NCI-H1092 (cell line): ENCODE results near the gene UCP1.

Experiments used
- DNase-seq: peaks from one replicate; lab custom pipeline; 2025; lab: John Stamatoyannopoulos, UW

The UCP1 gene, protein sequence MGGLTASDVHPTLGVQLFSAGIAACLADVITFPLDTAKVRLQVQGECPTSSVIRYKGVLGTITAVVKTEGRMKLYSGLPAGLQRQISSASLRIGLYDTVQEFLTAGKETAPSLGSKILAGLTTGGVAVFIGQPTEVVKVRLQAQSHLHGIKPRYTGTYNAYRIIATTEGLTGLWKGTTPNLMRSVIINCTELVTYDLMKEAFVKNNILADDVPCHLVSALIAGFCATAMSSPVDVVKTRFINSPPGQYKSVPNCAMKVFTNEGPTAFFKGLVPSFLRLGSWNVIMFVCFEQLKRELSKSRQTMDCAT

DNA sequence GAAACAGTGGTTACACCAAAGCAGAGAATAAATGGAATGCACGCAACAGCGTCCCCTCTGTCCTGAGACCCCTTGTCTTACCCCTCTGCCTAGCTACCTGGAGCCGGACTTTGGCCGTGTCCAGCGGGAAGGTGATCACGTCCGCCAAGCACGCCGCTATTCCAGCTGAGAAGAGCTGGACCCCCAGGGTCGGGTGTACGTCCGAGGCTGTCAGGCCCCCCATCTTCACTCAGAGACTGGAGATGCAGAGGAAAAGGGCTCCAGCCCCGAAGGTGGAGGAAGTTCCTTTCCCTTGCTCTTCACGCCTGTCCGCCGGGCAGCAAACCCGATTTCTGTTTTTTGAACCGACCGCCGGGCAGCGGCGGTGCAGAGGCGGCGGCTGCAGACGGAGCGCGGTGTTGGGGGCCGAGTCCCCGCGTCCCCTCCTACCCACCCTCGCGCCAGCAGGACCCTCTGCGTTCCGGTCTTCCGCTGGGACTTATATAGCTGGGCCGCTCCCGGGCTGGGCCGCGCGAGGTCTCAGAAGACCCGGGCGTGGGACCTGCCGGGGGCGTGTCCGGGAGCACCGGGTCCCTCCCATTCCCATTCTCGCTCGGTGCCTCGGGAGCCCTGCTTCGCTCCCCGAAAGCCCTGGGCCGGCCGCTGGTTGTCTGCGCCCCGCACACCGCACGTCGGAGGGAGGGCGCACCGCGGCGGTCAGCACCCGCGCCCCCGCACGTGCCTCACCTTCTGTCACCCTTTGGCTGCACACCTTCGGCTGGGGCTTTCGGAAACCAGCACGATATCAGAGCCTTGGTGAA lies at the start of gene UCP1:
TSS of gene UCP1 (minus strand) at position 455 of the 800 bp plus-strand sequence. CDS start at position 223, 232 bp downstream.
- no peak for DNase-seq

DNA sequence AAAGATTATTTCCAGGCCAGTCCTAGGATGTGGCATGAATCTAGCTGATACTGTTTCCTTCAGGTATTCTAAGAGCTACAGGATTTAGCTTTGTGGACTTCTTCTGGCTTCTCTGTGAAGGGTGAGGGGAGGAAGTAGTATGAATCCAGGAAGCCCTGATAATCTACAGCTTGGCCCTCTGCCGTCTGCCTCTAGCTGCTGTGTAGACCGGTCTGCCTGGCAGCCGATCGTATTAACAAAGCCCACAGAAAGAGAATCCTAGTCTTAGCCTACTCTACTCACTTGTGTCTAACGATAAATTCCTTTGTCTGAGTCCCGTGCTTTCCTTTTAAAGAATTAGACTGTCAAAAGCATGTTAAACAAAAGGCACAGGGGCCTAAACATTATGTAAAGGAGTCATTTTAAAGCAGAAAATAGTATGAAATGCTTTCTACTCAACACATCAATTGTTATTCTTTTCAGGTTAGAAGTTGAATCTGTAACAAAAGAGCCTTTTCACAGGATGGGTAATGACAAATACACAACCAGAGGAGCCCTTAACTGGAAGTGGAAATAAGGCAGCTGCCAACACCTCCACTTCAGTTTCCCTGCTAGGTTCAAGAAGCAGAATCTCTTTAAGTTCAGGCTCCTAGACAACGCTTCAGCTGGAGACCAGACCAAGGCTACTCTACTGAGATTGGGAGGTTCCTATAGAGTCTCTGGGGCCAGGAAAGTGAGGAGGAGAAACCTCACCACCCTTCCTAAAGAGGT lies 48.9 kb upstream of the UCP1 start:
- DNase-seq = no peak

DNA sequence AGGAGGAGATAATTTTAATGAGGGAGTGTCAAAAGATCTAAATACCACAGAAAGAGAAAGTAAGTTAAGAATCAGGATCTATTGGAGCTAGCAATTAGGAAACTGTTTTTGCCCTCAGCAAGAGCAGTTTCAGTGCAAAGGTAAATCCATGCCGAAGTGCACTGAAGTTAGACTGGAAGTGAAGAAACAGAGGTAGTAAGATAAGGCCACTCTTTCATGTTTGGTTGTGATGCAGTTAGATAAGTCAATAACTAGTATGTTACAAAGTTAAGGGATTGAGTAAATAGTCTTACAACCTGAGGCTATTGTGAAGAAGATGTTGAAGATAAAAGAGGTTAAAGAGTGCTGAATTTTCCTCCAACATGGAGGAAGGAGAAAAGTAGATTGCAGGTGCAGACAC lies 46.7 kb upstream of the UCP1 start:
- no peak for DNase-seq

DNA sequence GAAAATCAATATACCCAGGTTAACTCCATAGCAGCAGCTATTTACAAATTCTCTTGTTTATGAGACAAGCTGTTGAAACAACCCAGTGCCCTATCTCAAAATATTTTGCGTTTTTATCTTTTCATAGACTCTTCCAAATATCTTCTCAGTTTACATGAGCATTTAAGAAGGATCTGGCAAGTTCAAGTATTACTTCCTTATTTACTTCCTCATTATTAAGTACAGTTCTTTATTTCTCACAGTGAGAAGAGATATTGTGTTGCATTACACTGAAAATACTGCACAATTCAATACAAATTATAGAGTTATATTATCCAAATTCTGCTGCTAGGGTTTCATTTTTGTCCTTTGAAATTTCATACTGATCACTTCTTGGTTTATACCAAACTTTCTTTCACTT lies 43.6 kb upstream of the UCP1 start:
- DNase-seq = no peak

DNA sequence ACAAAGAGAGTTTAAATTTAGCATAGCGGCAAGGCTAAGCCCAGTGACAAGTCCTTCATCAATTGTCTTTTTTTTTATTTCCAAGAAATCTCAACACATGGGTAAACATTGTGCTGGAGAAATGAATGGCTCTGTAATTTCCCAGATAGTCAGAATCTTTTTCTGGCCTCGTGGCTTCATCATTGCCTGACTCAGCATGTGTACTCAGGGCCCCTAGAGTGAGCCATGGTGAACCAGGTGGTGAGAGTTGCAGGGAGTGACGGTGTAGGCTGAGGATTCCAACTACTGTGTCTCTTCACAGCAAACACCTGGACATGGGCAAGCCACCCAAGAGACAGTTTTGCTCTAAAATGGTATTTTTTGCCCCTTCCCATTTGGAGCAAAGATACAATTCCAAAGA lies 43.1 kb upstream of the UCP1 start:
- DNase-seq = no peak

DNA sequence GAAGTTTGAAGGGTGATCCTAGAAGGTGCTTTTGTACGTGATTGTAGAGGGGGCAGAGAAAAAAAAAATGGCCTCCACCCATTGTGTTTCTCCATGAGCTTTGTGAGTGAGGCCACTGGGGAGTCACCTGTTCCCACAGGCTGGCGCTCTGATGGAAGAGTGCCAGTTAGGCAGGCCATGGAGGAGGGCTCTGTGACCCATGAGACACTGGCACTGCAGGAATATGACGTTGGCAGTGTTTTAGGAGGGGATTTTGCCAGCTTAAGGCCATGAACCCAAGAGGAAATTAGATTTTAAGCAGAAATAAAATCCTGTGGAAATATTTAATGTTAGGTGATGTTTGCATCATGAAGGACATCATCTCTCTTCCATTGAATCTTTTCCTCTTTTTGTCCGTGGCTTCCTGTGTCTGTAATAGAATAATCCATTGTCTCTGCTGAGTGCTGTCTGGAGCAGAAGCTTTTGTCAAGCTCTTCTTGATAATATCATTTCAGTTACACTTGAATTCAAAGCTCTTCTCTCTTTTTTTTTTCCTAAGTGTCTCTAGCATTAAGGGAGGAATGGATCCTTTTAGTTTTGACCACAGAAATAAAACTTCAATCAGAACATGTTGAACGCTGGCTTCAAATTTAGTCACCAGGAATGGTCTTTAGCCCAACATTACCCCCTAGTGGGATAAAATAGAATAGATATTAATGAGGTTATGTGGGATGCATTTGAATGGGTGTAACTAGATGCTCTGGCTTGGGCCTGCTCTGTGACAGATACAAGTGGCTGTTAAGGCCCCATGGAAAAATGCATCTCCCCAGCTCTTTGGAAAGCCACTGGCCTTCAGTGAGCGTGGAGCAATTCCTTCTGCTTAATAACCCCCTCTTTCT lies 41.0 kb upstream of the UCP1 start:
- peak; percentile 86 for DNase-seq

DNA sequence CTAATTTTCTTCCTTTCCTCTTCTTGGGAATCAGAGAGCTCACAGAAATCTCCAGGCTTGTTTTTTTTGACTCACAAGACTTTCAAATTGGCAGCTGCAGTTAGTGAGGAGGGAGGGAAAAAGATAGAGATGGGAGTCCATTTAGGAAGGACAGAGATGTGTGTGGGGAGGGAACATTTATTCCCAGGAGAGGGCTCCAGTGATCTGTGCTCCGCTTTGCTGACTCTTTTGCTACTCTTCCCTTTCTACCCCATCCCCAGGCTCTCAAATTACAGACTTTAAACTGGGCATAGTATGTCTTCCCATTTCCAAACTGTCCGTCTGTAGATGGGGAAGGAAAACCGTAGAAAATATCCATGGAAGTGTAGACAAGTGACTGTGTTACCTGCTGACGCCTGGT lies 39.1 kb upstream of the UCP1 start:
- no peak for DNase-seq

DNA sequence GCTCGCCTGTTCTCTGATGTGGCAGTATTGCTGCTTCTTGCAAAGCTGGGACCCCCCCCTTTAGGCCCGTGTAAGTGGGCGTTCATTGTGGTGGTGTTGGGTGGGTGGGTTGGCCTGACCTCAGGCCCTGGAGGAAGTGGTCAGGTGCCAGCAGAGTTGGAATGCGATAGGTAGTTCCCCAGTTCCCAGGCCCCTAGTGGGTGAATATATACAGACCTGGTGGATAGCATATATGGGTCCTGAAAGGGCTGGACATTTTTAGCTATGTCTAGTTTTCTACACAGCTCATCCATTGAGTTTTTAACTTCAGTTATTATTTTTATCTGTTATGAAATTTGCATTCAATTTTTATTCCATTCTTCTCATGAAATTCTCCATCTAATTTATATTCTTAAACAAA lies 35.8 kb upstream of the UCP1 start:
- DNase-seq = no peak

DNA sequence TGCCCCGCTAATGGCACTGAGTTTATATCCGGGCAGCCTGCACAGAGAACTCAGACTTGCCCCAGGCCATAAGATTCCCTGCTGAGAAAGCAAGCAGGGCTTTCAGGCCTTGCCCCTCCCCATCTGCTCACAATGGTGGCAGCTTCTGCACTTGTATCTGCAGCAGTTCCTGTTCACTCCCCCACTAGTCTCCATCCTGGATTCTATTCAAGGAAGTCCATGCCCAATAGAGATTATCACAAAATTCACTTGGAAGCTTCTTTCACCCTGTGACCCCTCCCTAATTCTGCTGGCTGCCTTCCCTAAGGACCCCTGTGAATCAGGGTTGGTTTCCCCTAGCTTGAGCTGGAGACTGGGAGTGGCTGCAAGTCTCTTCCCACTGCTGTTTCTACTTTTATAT lies 34.5 kb upstream of the UCP1 start:
- DNase-seq = no peak

DNA sequence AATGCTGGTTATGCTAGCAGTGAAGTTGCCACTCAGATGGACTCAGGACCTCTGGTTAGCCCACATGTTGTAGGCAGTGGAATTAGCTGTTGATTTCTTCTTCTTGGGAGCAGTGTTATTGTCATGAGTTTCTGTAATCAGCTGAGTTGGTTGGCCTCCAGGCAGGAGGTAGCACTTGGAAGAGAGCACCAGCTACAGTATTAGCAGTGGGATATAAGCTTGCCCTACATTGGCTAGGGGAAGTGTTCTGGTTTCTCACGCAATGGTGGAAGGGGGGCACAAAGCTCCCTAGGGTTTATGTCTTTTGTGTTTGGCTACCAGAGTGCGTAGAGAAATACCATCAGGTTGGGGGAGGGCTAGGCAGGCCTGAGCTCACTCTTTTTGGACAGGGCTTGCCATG lies 34.0 kb upstream of the UCP1 start:
- DNase-seq = no peak

DNA sequence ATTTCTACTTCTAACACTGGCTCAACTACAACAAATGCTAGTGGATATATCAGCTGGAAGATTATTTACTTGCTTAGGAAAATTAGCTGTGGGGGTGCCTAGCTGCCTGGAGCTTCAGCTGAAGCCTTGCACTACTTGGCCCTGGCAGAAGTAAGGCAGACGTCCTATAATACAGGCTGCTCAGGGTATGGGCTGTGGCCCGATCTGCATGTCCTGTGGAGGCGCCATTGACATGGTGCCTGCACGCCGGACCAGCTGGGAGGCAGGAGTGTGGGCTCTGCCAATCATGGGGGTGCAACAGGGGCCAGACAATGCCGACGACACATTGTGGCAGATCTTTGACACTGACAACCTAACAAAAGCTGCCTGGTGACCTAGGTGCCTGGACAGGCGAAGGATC lies 31.6 kb upstream of the UCP1 start:
- DNase-seq = no peak

DNA sequence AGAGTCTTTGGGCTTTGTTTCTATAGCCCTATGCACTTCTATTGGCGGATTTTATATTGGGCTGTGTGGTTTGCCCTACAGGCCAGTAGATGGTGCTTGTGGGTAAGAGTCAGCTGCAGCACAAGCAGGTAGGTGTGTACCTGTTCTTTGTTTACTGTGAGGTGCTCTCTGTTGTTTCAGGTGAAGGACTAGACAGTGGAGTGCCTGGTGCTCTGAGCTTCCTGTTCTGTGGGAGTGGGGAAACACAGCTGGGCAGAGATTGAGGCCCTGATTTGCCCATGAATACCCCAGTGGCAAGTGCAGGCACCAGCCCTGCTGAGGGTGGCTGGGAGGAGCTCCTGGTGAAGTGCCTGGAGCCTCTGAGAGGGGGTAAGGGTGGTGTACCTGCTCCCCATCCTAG lies 26.3 kb upstream of the UCP1 start:
- no peak for DNase-seq

DNA sequence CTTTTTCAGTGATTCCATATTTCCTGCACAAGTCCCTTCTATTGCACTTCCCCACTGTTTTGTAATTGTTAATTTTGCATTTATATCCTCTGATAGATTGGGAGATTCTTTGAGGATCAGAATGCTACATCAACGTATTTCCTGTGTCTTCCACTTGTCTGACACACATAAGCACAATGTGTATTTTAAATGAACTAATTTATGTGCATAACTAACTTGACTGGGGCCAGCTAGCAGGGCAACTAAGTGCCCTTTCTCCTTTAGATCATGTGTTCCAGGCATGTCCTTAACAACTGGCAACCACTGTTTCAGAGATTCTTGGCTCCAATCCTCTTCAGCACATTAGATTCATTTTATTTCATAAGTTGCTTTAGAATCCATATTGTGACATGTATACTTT lies 15.7 kb upstream of the UCP1 start:
- no peak for DNase-seq

DNA sequence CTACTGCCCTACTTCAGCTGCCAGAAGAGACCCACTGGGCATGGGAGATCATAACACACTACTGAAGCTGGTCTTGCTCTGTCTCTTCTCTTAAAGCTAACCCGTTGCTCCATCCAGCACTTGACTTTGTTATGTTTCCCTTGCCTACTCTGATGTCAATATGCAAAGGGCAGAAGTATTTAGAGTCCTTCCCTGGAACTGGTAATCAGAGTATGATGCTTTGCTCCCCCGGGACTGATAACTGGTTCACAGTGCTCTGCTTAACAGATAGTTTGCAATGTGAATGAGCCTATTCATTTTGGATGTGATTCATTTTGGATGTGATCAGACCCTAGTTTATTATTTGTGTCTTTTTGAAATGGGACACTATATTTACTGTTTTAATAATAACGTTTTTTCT lies 12.3 kb upstream of the UCP1 start:
- DNase-seq = no peak

DNA sequence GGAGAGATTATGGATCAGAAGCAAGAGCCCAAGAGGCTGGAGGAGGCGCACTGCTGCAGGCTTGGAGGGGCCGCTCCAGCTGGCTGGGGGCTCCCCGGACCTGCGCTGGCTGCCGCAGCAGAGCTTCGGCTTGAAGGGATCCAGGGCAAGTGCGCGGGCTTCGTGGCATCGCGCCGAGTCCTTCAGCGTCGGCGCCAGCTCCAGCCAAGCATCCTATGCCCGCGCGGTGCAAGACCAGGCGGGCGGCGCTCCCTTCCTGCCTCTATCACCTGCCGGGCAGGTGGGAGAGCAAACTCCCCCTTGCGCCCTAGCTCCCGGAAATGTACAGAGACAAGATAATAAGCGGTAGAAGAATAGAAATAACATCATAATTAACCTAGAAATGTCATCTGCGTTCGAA lies 10.5 kb upstream of the UCP1 start:
- DNase-seq = no peak

DNA sequence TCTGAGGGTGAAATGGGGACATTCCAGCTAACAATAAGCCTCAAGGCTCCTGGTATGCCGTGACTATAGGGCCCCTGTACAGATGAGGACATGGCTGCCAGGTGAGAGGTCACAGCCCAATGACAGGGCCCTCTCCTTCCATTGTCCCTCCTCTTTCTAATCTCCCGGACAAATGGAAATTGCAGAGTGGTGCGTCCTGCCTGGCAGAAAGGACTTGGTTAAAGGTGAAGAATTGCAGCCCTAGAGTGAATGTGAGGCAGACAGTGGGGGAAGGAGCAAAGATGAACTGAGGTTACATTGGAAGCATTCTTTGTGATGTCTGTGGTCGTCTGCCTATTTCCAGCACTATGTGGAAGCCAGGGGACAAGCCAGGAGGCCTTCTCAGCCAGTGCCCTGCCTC lies 6.7 kb upstream of the UCP1 start:
- DNase-seq = no peak

DNA sequence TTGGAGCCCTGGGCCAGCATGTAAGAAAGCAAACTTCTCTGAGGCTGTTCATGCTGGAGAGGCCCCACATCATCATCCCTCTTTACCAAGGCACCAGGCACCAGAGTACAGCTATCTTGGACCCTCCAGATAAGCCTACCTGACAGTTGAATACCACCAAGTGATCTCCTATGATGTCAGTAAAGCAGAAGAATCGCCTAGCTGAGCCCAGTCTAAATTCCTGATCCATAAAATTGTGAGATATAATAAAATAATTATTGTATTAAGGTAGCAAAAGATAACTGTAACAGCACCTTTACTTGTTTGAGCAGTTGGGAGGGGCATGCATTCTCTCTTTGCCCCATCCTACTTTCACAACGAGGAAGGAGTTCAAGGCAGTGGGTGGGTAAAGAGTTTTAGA lies 2.9 kb upstream of the UCP1 start:
- DNase-seq = no peak

DNA sequence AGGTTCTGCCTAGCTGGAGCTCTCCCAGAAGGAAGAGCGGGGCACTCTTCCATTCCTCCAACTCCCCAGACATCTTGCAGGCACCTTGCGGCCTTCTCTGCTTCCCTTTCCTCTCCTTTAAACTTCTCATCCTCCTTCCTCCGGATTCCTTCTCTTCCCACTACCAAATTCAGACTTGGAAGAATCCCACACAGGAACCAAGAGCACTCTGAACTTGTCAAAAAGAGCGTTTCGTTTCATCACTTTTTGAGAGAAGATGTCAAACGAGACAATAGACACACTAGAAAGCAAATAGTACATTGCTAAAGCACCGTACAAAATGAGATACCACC lies 512 bp upstream of the UCP1 start:
- no peak for DNase-seq

DNA sequence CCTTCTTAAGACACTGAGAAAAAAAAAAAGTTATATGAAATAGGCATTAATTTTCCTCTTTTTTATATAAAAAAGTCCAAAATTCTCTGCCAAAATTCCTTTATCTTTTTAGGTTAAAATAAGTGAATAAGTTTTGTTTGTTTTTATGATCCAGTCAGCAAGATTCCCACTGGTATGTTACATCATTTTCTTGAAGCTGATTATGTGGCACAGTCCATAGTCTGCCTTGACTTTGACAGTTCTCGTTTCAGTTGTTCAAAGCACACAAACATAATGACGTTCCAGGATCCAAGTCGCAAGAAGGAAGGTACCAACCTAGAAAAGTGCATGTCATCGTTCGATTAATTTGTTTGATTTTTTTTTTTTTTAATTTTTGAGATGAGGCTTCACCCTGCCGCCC lies 9.1 kb downstream of the UCP1 start:
- DNase-seq = no peak

DNA sequence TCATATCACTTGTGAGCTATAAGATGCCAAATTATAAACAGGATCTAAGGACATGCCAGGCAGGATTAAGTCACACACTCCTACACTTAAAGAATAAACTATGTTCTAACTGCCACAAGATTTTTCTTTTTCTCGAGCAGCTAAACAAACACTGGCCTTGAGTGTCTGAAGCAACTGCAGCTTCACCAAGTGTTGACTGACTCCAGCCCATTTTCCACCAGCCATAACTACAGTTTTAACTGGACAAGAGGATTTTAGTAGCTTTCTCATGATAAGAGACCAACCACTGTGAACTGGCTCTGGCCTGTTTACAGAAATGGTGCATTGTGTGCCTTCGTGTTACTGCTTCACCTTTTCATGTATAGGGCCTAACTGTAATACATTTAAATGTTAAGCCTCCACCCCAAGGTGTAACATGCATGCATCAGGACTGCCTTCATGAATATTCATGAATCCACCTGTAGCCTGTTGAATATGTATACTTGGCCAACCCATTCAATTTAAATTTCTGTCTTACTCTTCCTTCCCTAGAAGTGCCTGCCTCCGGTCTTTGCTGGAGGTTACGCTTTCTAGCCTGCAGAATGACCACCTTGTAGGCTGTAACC lies 10.8 kb downstream of the UCP1 start:
- DNase-seq = no peak

DNA sequence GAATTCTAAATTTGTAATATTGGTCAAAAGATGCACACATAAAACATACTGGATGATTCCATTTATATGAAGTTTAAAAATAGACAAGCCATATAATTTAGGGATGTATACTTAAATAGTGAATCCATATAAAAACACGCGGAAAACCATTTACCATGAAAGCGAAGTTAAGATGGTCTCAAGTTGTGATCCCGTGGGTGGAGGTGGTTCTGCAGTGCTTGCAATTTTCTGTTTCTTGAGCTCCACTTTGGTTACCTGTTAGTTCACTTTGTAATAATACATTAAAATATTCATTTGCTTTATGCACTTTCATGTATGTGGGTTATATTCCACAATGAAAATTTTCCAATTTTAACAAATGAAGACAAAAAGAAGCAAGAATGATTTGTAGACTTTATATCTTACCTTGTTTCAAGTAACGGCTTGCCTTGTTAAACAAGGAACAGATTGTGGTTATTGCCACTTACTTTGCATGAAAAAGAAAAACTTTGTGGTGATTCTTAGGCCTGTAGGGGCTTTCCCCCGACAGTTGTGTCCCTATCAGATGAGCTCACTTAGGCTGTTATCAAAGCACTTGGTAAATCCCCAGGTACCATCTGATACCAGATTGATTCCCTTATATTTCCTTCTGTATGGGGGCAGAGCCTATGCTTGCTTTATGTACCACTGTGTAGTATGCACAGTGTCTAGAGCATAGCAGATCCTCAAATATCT lies 12.2 kb downstream of the UCP1 start:
- no peak for DNase-seq
